Pulmonary artery endothelial cell (primary cell): Measurements from ENCODE around the gene NCAPD3. TPM values are rescaled to one million over a fixed set of nuclear protein-coding genes. Genes with fewer than 3 reads are reported as not detected.
"Not testable (repeated sequence)": the region's sequence is repeated elsewhere in the genome, so short reads cannot be mapped to it uniquely, and the experiment has no call there.

ENCODE experiments used
- DNase-seq: peaks from one replicate; pipeline ENCODE4 v3.0.0-alpha.2; 2011; ENCODE audit warnings: low read depth, low spot score
- total RNA-seq: library from RNA; depleted of rRNA; stranded (reverse); fragments of >200 nt; gene quantifications from 2 replicates; pipeline ENCODE4 v1.2.3, GENCODE V29; 2014

The NCAPD3 gene
- total RNA-seq, 1 donor from 2014 or later: 20.6 TPM

DNA sequence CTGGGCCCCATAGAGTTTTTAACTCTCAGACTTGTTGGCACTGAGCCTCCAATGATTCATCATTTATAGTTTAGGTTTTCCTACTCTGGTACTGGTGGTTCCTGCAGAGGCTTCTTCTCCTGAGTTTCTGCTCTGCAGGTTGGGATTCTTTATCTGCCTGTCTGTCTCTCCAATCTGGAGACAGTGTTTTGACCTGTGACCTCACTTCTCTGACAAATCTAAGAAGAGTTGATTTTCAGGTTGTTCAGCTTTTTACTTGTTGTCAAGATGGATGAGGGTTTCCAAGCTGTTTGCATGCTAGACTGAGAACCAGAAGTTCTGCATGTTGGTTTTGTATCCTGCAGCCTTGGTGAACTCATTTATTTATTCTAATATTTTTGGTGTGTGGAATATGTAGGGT is 91.0 kb downstream of the NCAPD3 start:
- no peak for DNase-seq

GRCh38 chr11:134131628-134132244 is 92.0 kb downstream of the NCAPD3 start:
- DNase-seq: no peak

GRCh38 chr11:134126217-134126822 is 97.4 kb downstream of the NCAPD3 start:
- DNase-seq: peak; percentile 36

DNA sequence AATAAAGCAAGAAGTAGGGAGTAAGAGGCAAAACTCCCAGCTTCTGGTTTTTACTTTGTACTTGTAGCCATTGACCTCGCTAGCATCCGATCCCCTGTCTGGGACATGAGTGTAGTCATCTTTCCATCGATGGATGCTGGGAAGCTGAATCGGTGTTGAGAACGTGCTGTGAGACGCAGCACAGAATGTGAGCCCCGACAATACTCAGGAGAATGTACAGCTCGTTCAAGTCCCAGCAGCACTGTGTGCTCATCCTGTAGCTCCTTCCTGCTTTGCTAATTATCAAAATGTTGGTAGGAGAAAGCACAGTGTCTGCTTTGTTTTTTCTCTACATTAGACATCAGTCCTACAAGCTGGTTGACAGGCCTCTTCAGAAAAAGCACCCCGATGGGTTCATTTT is 98.3 kb downstream of the NCAPD3 start:
- DNase-seq: no peak

- peak; percentile 33 for DNase-seq
These were observed 98.9 kb downstream of the NCAPD3 start for GRCh38 chr11:134124660-134125451.

- peak; percentile 66 for DNase-seq
These were observed 102.7 kb downstream of the NCAPD3 start for GRCh38 chr11:134120921-134121526.

- DNase-seq: no peak
These were observed 103.5 kb downstream of the NCAPD3 start for GRCh38 chr11:134120143-134120850.

DNA sequence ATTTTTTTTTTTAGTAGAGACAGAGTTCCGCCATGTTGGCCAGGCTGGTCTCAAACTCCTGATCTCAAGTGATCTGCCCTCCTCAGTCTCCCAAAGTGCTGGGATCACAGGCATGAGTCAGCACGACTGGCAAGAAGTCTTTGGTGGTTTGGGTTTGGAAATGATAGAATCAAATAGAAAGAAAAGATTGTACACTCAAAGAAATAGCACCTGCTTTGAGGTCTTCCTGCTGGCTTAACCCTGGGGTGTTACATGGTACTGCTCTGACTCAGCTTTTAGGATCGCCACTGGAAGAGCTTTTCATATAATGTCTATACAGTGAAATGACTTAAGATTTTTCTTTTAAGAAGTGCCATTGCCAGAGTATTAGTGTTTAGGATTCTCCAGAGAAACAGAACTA is 104.7 kb downstream of the NCAPD3 start:
- no peak for DNase-seq

- no peak for DNase-seq
These were observed 105.8 kb downstream of the NCAPD3 start for GRCh38 chr11:134118006-134118405.

DNA sequence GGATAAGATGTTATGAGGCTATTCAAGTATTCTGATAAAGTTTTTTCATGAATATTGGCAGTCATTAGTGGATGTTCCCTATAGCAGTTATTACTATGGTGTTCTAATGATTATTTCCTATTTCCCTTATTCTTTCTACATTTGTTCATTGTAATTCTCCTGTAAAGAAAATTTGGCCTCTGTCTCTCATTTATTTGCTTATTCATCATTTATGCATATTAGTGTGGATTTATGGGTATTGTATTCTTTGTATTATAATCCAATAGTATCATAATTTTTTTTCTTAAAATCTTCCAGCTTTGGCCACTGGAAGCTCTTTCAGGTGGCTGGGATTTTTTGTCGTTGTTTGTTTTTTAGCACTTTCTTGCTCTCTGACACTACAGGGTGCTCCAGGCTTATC is 107.6 kb downstream of the NCAPD3 start:
- DNase-seq: no peak

DNA sequence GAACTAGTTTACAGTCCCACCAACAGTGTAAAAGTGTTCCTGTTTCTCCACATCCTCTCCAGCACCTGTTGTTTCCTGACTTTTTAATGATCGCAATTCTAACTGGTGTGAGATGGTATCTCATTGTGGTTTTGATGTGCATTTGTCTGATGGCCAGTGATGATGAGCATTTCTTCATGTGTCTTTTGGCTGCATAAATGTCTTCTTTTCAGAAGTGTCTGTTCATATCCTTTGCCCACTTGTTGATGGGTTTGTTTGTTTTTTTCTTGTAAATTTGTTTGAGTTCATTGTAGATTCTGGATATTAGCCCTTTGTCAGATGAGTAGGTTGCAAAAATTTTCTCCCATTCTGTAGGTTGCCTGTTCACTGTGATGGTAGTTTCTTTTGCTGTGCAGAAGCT is 110.0 kb downstream of the NCAPD3 start:
- not testable (repeated sequence) for DNase-seq

DNA sequence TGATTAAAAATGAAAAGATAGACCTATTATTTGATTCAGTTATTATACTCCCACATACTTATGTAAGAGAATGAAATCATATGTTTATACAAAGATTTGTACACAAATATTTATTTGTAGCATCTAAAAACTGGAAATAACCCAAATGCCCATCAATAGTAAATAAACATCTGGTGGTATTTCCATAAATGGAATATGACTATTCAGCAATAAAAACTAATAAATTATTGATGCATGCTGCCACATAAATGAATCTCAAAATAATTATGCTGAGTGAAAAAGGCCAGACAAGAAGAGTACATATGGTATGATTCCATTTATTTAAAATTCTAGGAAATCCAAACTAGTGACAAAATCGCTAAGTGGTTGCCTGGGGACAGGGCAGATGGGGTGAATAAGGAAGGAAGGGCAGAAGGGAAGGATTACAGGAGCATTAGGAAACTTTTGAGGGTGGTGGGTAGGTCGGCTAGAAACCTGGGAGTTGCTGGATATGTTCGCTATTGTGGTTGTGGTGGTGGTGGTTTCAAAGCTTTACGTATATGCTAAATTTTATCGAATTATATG is 113.4 kb downstream of the NCAPD3 start:
- no peak for DNase-seq

Other genes starting within 250 kb of the NCAPD3 start
- 116 and 117 TPM in 2 replicates for gene JAM3, start 154.9 kb downstream of the NCAPD3 start, total RNA-seq
- gene VPS26B, start 704 bp upstream of the NCAPD3 start, total RNA-seq: 28.9 and 39.3 TPM in 2 replicates
- 76.8 and 82.0 TPM in 2 replicates for gene THYN1, start 29.4 kb upstream of the NCAPD3 start, total RNA-seq
- 21.3 and 25.1 TPM in 2 replicates for gene ACAD8, start 29.6 kb upstream of the NCAPD3 start, total RNA-seq
- not detected in 2 replicates for gene GLB1L3, start 52.4 kb upstream of the NCAPD3 start, total RNA-seq
- 0.21 and 0.59 TPM in 2 replicates for gene GLB1L2, start 108.0 kb upstream of the NCAPD3 start, total RNA-seq
- not detected in 2 replicates for gene B3GAT1, start 188.3 kb upstream of the NCAPD3 start, total RNA-seq